Measurements from ENCODE around the gene DPP8. TPM values are rescaled to one million over a fixed set of nuclear protein-coding genes. Genes with fewer than 3 reads are reported as not detected.

Gene DPP8
- total RNA-seq, 4 donors from 2014 or later: 33.1 to 52.5 (median 40.5) TPM

GRCh38 chr15:65518633-65519285, 1.3 kb upstream of the DPP8 start:
- no peak for TF ChIP-seq CTCF (IDR thresholded peaks at IDR 0.05; ENCODE audit: low read depth)

- no peak for TF ChIP-seq CTCF (IDR thresholded peaks at IDR 0.05; ENCODE audit: low read depth)
Observed at GRCh38 chr15:65517866-65518207, 348 bp upstream of the DPP8 start.

GRCh38 chr15:65512807-65513416, 4.6 kb downstream of the DPP8 start:
- no peak for TF ChIP-seq CTCF (IDR thresholded peaks at IDR 0.05; ENCODE audit: low read depth)

GRCh38 chr15:65512189-65512588, 5.3 kb downstream of the DPP8 start:
- no peak for TF ChIP-seq CTCF (IDR thresholded peaks at IDR 0.05; ENCODE audit: low read depth)

- no peak for TF ChIP-seq CTCF (IDR thresholded peaks at IDR 0.05; ENCODE audit: low read depth)
Observed at GRCh38 chr15:65509321-65509720, 8.2 kb downstream of the DPP8 start.

- TF ChIP-seq CTCF (IDR thresholded peaks at IDR 0.05; ENCODE audit: low read depth): no peak
Observed at GRCh38 chr15:65494076-65494475, 23.4 kb downstream of the DPP8 start.

- TF ChIP-seq CTCF (IDR thresholded peaks at IDR 0.05; ENCODE audit: low read depth): no peak
Observed at GRCh38 chr15:65484876-65485275, 32.6 kb downstream of the DPP8 start.
